Activated CD8-positive, alpha-beta memory T cell treated with anti-CD3 and anti-CD28 coated beads, Interleukin-2, amount 50 U/mL, for 24 hours (primary cell): ENCODE data around the gene ANKRD11.

Source experiments
- DNase-seq: peaks from one replicate; pipeline ENCODE4 v3.0.0-alpha.2; 2020; ENCODE audit errors: extremely low read depth

The ANKRD11 gene

DNA sequence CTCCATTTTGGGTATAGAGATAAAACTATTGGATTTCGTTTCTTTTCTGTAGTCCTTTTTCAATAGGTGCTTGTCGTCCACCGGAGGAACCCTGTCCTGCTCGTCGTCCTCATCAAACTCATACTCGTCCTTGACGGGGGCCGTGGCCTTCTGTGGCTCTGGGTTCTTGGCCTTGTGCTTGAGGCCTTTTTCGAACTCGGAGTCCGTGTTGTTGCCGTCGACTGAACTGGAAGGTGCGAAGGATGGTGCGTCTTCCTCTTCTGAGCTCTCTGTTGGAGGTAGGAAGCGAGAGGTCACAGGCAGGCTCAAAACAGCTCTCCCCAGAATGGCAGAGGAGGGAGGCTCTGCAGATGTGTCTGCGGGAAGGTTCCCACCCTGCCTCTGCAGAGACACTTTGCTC, 205.0 kb downstream of the ANKRD11 start:
- DNase-seq, result no peak

- no peak for DNase-seq
Measured at GRCh38 chr16:89283449-89283848, 206.9 kb downstream of the ANKRD11 start.

DNA sequence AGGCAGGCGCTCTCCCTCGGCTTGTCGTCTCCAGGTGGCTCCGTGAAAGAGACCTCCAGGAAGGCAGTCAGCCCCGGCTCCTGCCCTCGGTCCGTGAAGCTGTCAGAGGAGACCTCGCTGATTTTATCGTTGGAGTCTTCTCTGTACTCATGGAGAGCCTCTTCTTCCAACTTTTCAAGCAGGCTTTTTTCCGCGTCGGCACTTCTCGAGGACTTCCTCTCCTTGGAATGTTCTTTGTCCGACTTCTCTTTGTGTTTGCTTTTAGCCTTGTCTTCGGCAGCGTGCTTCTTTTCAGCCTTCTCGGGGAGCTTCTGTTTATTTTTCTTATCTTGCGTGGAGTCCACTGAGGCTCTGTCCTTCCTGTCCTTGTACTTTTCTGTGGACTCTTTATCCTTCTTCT, 207.8 kb downstream of the ANKRD11 start:
- DNase-seq, result no peak

DNA sequence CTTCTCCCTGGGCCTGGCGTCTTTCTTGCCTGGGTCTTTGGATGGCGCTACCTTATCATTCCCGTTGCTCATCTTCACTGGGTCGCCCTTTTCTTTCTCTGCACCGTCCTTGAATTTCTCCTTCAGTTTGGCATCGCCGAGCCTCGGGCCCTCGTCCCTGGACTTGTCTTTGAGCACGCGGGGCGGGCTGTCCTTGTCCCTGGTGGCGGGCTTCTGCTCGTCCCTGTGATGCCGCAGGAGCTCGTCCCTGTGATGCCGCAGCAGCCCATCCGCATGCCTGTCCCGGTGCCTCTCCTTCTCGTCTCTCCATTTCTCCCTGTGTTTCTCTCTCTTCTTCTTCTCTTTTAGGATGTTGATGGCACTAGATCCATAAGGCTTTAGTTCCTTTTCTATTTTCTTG, 208.5 kb downstream of the ANKRD11 start:
- no peak for DNase-seq

GRCh38 chr16:89281189-89281577, 209.2 kb downstream of the ANKRD11 start:
- no peak for DNase-seq

GRCh38 chr16:89280546-89281188, 209.7 kb downstream of the ANKRD11 start:
- no peak for DNase-seq

DNA sequence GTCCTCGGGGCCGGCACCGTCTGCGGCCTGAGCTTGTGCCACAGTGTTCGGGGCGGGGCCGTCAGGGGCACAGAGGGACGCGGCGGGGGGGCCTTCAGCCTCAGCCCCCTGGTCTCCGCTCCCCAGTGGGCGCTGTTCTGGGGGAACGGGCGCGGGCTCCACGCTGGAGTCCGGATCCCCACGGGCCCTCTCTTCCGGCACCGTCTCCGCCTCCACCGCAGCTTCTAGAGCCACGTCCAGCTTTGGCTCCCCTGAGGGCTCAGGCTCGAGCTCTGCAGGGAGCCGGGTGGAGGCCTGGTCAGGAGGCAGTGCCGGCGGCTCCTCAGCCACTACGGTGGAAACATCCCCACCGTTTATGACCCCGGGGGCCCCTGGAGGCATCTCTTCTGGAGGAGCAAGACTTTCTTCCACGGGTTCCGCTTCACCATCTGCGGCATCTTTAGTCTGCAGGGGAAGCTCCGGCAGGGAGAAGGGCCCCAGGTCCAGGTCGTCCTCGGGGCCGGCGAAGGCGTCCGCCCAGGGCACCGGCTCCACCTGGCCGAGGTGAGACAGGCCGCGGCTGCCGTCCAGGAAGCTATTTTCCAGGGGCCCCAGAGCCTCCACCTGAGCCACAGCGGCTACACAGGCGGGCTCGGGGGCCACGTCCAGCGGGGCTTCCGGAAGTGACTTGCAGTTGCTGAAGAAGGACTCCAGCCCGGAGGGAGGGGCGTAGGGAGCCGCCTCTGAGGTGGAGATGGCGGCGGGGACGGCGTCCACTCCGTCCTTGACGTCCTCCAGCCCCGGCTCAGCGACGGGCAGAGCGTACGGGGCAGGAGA, 210.5 kb downstream of the ANKRD11 start:
- DNase-seq, result no peak

- DNase-seq, result no peak
Measured at GRCh38 chr16:89278441-89279240, 211.7 kb downstream of the ANKRD11 start.

DNA sequence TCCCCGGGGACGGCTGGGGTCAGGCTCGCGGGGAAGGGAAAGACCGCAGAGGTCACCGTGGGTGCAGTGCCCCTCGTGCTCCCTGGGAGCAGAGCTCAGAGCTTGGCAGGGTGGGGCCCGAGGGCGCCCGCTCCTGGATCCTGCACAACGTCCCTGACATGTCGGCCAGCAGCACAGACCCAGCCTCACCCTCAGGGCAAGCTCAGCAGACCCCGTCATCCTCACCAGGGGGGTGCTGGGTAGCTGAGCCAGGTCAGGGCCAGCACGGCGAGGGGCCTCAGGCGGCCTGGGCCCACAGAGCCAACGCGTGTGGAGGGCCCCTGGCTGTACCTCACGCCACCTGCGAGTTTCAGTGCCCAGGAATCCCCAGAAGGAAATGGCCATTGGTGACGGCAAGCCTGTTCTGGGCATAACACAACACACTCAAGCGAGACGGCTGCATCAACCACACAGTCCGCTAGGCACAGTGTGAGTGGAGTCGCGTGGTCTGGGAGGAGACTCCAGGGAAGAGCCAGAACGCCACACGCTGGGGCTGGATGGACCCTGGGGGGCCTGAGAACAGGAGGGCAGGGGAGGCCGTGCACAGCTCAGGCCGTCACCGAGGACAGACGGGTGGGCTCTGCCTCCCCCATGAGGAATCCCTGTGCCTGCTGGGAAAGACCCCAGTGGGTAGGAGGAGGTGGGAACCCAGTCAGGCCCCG, 212.6 kb downstream of the ANKRD11 start:
- DNase-seq, result no peak

GRCh38 chr16:89277049-89277448, 213.3 kb downstream of the ANKRD11 start:
- no peak for DNase-seq

- no peak for DNase-seq
Measured at GRCh38 chr16:89275837-89276720, 214.3 kb downstream of the ANKRD11 start.

- no peak for DNase-seq
Measured at GRCh38 chr16:89275284-89275584, 215.1 kb downstream of the ANKRD11 start.

DNA sequence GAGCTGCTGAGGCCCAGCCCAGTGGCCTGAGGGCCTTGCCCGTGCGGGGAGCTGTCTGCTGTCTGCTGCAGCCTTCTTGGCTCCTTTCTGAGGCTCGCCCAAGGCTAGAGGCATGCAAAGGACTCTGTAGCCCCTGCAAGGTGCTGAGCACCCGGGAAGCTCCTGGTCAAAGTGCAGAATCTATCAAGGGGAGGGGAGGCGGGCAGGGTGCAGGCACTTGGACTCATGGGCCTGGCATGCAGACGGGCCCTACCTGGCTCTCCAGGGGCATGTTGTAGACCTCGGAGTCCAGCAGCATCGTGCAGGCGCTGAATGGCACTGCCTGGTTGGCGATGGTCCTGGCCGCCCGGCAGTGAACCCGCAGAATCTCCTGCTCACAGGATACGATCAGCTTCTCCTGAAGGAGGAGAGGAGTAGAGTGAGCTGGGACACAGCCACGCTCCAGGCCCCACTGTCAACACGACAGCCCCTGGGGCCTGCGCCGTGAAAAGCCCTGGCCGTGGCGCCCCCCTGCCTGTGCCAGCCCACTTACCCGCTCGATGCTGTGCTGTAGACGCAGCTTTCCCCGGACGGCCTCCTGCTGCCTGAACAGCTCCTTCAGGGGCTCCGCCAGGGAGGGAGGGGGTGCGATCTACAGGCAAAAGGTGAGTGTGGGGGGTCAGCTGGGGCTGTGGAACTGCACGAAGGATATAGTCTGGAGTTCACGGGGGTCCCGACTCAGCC, 215.6 kb downstream of the ANKRD11 start:
- DNase-seq, result no peak

- DNase-seq, result no peak
Measured at GRCh38 chr16:89273741-89274472, 216.5 kb downstream of the ANKRD11 start.

DNA sequence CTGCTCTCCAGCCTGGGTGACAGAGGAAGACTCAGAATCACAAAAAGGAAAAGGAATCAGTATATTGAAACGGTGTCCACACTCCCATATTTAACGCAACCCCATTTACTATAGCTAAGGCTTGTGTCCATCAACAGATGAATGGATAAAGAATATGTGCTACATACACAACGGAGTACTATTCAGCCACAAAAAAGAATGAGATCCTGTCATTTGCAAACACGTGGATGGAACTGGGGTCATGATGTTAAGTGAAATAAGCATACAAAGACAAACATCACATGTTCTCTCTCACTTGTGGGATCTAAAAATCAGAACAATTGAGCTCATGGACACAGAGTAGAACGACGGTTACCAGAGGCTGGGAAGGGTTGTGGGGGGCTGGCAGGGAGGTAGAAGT, 217.7 kb downstream of the ANKRD11 start:
- DNase-seq, result no peak

DNA sequence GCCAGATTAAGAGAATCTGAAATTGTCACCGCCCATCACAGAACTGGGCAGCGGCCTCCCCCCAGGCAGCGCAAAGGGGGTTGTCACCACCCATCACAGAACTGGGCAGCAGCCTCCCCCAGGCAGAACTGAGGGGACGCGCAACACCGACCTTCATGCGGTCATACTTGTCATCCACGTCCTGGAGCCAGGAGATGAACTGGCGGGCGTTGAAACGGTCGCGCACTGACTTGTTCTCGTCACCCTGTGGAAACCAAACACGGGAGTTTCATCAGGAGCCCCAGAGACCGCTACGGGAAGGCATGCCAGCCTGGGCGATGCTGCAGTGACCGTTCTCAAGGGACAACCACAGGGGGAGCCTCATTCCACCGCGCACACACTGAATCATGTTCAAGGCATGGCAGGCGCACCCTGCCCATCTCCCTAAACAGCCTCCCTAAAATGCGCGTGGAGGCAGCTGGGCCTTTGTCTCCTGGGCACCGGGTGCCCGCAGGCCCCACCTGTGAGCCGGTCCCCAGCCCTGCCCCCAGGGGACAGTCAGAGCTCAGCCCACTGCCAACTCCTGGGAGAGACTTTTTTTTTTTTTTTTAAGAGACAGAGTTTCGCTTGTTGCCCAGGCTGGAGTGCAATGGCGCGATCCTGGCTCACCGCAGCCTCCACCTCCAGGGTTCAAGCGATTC, 219.6 kb downstream of the ANKRD11 start:
- DNase-seq, result no peak

- DNase-seq, result no peak
Measured at GRCh38 chr16:89269805-89270665, 220.3 kb downstream of the ANKRD11 start.
